C4-2B (cell line): ENCODE measurements around the gene CYP1B1.

Experiments used
- CTCF ChIP-seq: fragments of 450-650 bp; conservative IDR thresholded peaks from 2 replicates; pipeline ENCODE4 v1.5.1; 2017; ENCODE audit warnings: mild to moderate bottlenecking
- ZFX ChIP-seq: fragments of 450-650 bp; IDR thresholded peaks from 2 replicates; pipeline ENCODE4 v1.6.1; 2017

GRCh38 chr2:38056216-38056615 is 19.7 kb downstream of the CYP1B1 start:
- TF ChIP-seq CTCF = no peak
- TF ChIP-seq ZFX = no peak
